NCI-H2196 (cell line): ENCODE measurements around the gene HLTF.

Source experiments
- DNase-seq: peaks from one replicate; lab custom pipeline; 2025; ENCODE audit not compliant: unreplicated experiment; lab: John Stamatoyannopoulos, UW

HLTF gene

GRCh38 chr3:149087208-149087607 is 875 bp upstream of the HLTF start:
- DNase-seq = no peak

- peak; percentile 67 for DNase-seq
These were observed 503 bp downstream of the HLTF start for GRCh38 chr3:149085828-149086231.

- DNase-seq = no peak
These were observed 4.6 kb downstream of the HLTF start for GRCh38 chr3:149081772-149082171.

- DNase-seq = no peak
These were observed 5.6 kb downstream of the HLTF start for GRCh38 chr3:149080699-149081091.

- DNase-seq = no peak
These were observed 6.2 kb downstream of the HLTF start for GRCh38 chr3:149080011-149080698.

GRCh38 chr3:149077628-149078027 is 8.7 kb downstream of the HLTF start:
- DNase-seq = no peak

- no peak for DNase-seq
These were observed 18.4 kb downstream of the HLTF start for GRCh38 chr3:149067883-149068282.

- DNase-seq = no peak
These were observed 24.6 kb downstream of the HLTF start for GRCh38 chr3:149061776-149062175.

- DNase-seq = no peak
These were observed 27.7 kb downstream of the HLTF start for GRCh38 chr3:149058602-149059001.

- no peak for DNase-seq
These were observed 28.1 kb downstream of the HLTF start for GRCh38 chr3:149058198-149058597.

GRCh38 chr3:149055575-149055974 is 30.8 kb downstream of the HLTF start:
- peak; percentile 71 for DNase-seq

- DNase-seq = no peak
These were observed 41.8 kb downstream of the HLTF start for GRCh38 chr3:149044339-149045083.

- no peak for DNase-seq
These were observed 43.4 kb downstream of the HLTF start for GRCh38 chr3:149042789-149043386.

GRCh38 chr3:149038322-149038721 is 48.0 kb downstream of the HLTF start:
- no peak for DNase-seq

GRCh38 chr3:149037684-149038083 is 48.6 kb downstream of the HLTF start:
- DNase-seq = no peak

GRCh38 chr3:149031096-149031495 is 55.2 kb downstream of the HLTF start:
- no peak for DNase-seq

GRCh38 chr3:149026718-149027117 is 59.6 kb downstream of the HLTF start:
- no peak for DNase-seq

- no peak for DNase-seq
These were observed 62.4 kb downstream of the HLTF start for GRCh38 chr3:149023951-149024350.

GRCh38 chr3:149021830-149022229 is 64.5 kb downstream of the HLTF start:
- DNase-seq = no peak

- no peak for DNase-seq
These were observed 65.5 kb downstream of the HLTF start for GRCh38 chr3:149020839-149021252.

- DNase-seq = no peak
These were observed 66.0 kb downstream of the HLTF start for GRCh38 chr3:149020196-149020838.

GRCh38 chr3:149019580-149019979 is 66.8 kb downstream of the HLTF start:
- DNase-seq = no peak
